ENCODE measurements around the gene KIRREL1.

Gene KIRREL1

GRCh38 chr1:158077411-158078256 lies 84.2 kb downstream of the KIRREL1 start:
- DNase-seq: no peak

GRCh38 chr1:158078569-158079080 lies 85.2 kb downstream of the KIRREL1 start:
- DNase-seq: no peak

GRCh38 chr1:158080066-158080465 lies 86.6 kb downstream of the KIRREL1 start:
- DNase-seq: no peak

- no peak for DNase-seq
Measured at GRCh38 chr1:158084336-158084735, 90.9 kb downstream of the KIRREL1 start.

- DNase-seq: no peak
Measured at GRCh38 chr1:158084747-158085146, 91.3 kb downstream of the KIRREL1 start.

- DNase-seq: no peak
Measured at GRCh38 chr1:158087320-158087927, 94.0 kb downstream of the KIRREL1 start.

GRCh38 chr1:158089476-158089875 lies 96.0 kb downstream of the KIRREL1 start:
- no peak for DNase-seq

- DNase-seq: no peak
Measured at GRCh38 chr1:158089925-158090637, 96.6 kb downstream of the KIRREL1 start.

- no peak for DNase-seq
Measured at GRCh38 chr1:158093376-158093775, 99.9 kb downstream of the KIRREL1 start.

GRCh38 chr1:158094571-158094970 lies 101.1 kb downstream of the KIRREL1 start:
- DNase-seq: no peak

- DNase-seq: peak; percentile 36
Measured at GRCh38 chr1:158095737-158096335, 102.4 kb downstream of the KIRREL1 start.

- no peak for DNase-seq
Measured at GRCh38 chr1:158098256-158098655, 104.8 kb downstream of the KIRREL1 start.

- DNase-seq: no peak
Measured at GRCh38 chr1:158099185-158099584, 105.7 kb downstream of the KIRREL1 start.

GRCh38 chr1:158100498-158100897 lies 107.1 kb downstream of the KIRREL1 start:
- DNase-seq: no peak

- no peak for DNase-seq
Measured at GRCh38 chr1:158101455-158101854, 108.0 kb downstream of the KIRREL1 start.

GRCh38 chr1:158101927-158102326 lies 108.5 kb downstream of the KIRREL1 start:
- DNase-seq: no peak

- DNase-seq: no peak
Measured at GRCh38 chr1:158102881-158103674, 109.6 kb downstream of the KIRREL1 start.

GRCh38 chr1:158103861-158104522 lies 110.5 kb downstream of the KIRREL1 start:
- DNase-seq: no peak

GRCh38 chr1:158104891-158105290 lies 111.4 kb downstream of the KIRREL1 start:
- DNase-seq: no peak

GRCh38 chr1:158105352-158106095 lies 112.1 kb downstream of the KIRREL1 start:
- no peak for DNase-seq

- no peak for DNase-seq
Measured at GRCh38 chr1:158107916-158108315, 114.5 kb downstream of the KIRREL1 start.
